ENCODE results near the gene SLC12A8.
A peak's percentile ranks its signal among the peaks of the same experiment; 100 is the strongest.

The SLC12A8 gene

GRCh38 chr3:125186261-125186787, 26.2 kb downstream of the SLC12A8 start:
- DNase-seq (ENCODE audit: low read depth in 2 of 2), result no peak

GRCh38 chr3:125185805-125186204, 26.7 kb downstream of the SLC12A8 start:
- DNase-seq (ENCODE audit: low read depth in 2 of 2), result no peak

DNA sequence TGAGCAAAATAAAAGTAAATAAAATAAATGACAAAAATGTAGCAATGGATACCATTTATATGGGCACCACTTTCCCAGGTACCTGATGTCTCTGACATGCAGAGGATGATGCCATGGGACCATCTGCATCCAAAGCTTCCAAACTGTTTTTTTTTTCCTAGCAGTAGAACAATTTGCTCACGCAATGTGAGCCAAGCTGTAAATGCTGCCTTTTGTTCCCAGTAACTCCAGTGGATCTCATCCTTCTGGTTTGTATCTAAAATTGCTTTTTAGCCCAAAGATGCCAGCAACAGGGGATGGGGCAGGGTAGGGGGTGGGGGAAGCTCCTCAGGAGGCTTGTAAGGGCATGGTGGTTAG, 32.7 kb downstream of the SLC12A8 start:
- DNase-seq (ENCODE audit: low read depth in 2 of 2), result no peak

GRCh38 chr3:125179143-125179883, 33.2 kb downstream of the SLC12A8 start:
- no peak for DNase-seq (ENCODE audit: low read depth in 2 of 2)

DNA sequence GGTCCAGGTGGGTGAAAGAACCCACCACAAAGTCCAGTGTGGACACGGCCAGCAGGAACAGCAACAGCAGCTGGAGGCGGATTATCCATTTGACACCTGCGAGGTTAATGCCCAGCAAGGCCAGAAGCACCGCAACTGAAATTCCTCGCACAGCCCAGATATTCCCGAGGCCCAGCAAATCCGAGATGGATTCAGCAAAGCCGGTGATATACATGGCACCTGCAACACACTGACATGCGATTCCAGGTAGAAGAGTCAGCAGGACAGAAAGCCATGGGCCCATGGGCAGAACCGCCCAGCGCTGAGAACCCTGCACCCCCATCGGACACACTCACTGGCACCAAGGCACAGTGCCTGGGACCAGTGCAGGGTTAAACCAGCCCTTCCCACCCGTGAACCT, 34.8 kb downstream of the SLC12A8 start:
- DNase-seq (ENCODE audit: low read depth in 2 of 2), result no peak

GRCh38 chr3:125175295-125176078, 37.1 kb downstream of the SLC12A8 start:
- no peak for DNase-seq (ENCODE audit: low read depth in 2 of 2)

- no peak for DNase-seq (ENCODE audit: low read depth in 2 of 2)
Observed at GRCh38 chr3:125172346-125172745, 40.2 kb downstream of the SLC12A8 start.

DNA sequence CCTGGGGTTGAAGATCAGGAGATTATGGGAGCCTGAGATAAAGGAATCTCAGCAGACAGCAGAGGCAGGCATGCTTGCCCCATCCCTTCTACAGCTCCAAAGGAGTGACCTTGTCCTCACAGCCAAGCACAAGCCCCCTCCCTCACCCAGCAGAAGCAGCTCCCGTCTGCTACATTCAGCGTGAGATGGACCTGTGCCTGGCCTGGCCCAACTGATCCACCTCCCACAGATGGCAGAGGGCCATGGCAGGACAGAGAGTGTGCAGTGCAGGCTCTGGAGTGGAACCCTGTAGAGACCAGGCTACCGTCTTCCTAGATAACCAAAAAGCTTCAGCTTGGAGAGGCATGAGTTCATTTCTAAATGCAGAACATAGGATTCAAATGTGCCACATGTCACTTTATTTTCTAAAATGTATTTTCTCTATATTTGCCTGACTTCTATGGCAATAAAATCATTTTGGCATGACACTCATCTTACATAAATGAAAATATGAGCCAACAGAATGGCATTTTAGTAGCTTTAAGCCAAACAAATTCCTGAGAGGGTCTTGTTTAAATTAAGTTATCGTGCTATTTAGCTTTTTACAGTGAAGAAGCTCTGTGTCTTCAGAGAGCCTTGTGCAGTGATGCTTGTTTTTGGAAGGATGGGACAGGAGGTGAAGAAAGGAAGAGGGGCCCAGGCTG, 43.7 kb downstream of the SLC12A8 start:
- DNase-seq (ENCODE audit: low read depth in 2 of 2), result no peak

- no peak for DNase-seq (ENCODE audit: low read depth in 2 of 2)
Observed at GRCh38 chr3:125166599-125167136, 45.9 kb downstream of the SLC12A8 start.

- no peak for DNase-seq (ENCODE audit: low read depth in 2 of 2)
Observed at GRCh38 chr3:125165948-125166553, 46.5 kb downstream of the SLC12A8 start.

DNA sequence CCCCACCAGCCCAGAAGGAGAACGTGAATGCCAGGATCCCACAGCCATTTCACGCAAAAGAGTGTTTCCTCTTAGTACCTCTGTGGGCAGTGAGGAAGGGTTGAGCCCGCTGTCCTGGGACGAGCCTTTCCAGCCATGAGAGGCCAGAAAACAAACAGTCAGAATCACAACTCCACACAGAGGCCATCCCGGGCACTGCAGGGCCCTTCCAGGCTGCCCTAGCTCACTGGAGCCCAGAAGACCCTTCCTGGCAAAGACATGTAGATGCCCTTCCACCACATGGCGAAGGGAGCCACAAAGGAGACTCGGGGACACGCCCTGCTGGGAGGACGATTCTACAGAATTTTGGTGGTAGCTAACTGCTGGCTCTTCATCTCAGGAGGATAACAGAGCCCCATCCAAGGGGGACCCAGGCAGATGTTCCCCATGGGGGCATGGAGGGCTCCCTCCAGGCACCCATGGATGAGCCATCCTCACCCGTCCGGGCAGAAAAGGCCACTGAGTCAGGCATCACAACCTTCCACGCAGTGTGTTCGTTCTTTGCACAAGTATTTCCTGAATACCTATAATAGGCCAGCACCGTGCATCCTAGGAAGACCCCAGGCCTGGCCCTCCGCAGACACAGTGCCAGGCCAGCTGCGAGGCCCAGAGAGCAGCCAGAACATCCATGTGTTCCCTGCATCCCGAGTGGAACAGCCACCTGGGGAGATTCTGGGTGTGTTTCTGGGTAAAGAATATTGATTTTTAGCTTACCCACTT, 47.2 kb downstream of the SLC12A8 start:
- DNase-seq (ENCODE audit: low read depth in 2 of 2), result no peak

GRCh38 chr3:125163739-125164601, 48.6 kb downstream of the SLC12A8 start:
- no peak for DNase-seq (ENCODE audit: low read depth in 2 of 2)

- no peak for DNase-seq (ENCODE audit: low read depth in 2 of 2)
Observed at GRCh38 chr3:125161607-125162219, 50.8 kb downstream of the SLC12A8 start.

DNA sequence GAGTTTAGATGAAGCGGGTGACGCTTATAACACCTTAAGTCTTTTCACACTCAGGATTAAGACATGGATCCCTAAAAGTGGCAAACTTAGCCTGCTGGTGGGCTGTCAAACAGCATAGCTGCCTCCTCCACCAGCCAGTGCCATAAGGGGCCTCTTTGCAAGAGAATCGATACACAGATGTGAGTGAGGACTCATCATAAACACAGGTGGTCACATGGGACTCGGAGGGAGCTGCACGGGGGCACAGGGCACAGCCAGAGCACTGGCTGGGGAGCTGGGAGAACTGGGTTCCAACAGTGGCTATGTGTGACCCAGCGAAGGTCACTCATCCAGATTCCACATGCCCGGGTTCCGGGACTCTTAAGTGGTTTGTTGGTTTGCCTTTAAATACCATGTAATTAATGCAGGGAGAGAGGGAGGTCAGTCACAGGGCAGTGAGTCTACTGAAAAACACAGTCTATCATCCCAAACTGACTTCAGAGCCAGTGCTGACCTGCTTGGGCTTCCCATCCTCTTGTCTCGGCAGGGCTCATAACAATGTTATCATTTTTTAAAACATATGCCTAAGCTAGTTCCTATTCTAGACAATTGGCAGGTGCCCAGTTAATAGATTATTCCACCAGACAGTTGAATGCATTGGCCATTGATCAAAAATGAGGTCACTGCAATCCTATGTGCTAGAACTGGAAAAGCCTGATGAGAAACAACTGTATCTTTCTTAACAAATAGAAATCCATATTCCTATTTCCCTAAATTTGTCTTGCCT, 51.8 kb downstream of the SLC12A8 start:
- no peak for DNase-seq (ENCODE audit: low read depth in 2 of 2)

DNA sequence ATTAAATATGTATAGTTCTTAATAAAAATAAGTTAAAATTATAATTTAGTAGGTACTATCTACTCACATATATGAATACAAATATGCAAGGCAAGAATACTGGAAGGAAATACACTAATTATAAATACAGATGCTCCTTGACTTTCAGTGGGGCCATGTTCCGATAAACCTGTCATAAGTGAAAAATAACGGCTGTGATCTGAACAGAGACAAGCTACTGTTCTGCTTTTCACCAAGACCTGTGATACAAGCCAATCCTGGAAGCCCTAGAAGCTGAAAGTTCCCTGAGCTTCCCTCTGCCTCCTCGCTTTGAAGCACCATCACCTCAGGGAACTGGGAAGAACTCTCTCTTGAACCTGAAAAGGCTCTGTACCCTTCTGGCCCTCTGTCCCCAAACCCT, 55.4 kb downstream of the SLC12A8 start:
- no peak for DNase-seq (ENCODE audit: low read depth in 2 of 2)

GRCh38 chr3:125156456-125156855, 56.1 kb downstream of the SLC12A8 start:
- DNase-seq (ENCODE audit: low read depth in 2 of 2), result no peak

DNA sequence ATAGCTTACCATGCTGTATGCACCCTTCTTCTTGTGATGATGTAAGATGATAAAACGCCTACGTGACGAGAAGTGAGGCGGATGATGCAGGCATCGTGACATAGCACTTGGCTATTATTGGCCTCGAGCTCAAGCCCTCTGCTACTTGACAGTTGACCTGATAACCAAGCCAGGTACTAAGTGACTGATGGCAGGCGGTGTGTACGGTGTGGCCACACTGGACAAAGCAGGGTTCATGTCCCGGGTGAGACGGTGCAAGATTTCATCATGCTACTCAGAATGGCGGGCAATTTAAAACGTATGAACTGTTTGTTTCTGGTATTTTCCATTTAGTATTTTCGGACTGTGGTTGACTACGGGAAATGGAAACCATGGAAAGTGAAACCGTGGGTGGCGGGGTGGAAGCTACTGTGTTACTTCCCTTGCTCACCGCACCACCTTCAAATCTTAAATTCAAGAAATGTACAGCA, 57.7 kb downstream of the SLC12A8 start:
- DNase-seq (ENCODE audit: low read depth in 2 of 2), result peak in 1 of 2 donors; percentile 46

DNA sequence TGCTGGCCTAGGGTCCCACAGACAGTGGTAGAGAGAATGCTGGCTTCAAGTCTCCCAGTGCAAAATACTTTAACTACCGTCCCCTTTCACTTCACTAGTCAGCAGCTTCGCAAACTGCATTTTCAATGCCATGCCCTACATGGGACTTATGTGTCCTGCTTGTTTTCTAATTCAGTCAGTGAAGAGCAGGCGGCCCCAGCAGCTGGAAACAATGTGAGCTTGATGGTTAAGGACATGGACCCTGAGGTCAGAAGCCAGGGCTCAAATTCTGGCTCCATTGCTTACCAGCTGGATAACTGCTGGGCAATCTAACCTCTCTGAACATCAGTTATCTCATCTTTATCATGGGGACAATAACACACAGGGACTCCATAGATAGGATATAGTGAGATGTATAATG, 58.4 kb downstream of the SLC12A8 start:
- DNase-seq (ENCODE audit: low read depth in 2 of 2), result no peak

DNA sequence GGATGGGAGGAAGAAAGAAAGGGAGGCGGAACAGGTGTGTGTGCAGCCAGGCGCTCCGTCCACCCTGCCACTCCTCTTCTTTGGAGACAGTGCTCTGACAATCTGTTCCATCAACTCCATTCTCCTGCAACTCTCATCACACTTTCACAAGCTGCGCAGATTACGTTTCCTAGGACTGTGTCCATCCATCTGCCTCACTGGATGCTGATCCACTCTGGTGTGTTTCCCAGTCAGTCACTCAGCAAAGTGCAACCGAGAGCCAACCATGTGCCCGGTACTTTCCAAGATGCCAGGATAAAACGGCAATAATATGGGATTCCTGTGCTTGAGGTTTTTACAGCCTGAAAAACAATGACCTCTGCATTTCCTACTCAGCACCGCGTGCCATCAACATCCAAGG, 59.6 kb downstream of the SLC12A8 start:
- DNase-seq (ENCODE audit: low read depth in 2 of 2), result no peak

All from stimulated activated CD4-positive, alpha-beta T cell treated with anti-CD3 and anti-CD28 coated beads, Interleukin-15, amount 100 ng/mL, for 48 hours (primary cell).